Panc1 (cell line): ENCODE measurements around the gene ROBO1. TPM values are rescaled to one million over a fixed set of nuclear protein-coding genes. Genes with fewer than 3 reads are reported as not detected.

Experiments used
- ATAC-seq: fragments of 200-7000 bp; cut with Tn5 transposase; 2 replicates; pipeline ENCODE4 v1.9.1; 2020; ENCODE audit warnings: mild to moderate bottlenecking, moderate library complexity
- BruUV-seq: library from RNA; stranded (reverse); fragments of 400-500 nt; replicated peaks from 2 replicates; lab custom pipeline; 2021; lab: Mats Ljungman, UMichigan
- CTCF ChIA-PET: fragments of 300-600 bp; sonication (Branson Sonifier 250); formaldehyde crosslinking; loops from one replicate; lab custom pipeline; 2022; ENCODE audit warnings: antibody characterized with exemption; lab: Charles Lee
- POLR2A ChIA-PET: fragments of 300-600 bp; sonication (Branson Sonifier 250); formaldehyde crosslinking; loops from one replicate; lab custom pipeline; 2022; ENCODE audit warnings: antibody characterized with exemption; lab: Charles Lee
- DNase-seq: peaks from one replicate; pipeline ENCODE4 v3.0.0-alpha.2; 2010; ENCODE audit warnings: low read depth, low spot score
- H3K27ac ChIP-seq: 2 replicates; pipeline ENCODE4 v1.5.1; 2011; ENCODE audit warnings: mild to moderate bottlenecking, low read length, inconsistent platforms
- H3K27me3 ChIP-seq: fragments of 200-500 bp; sonication (Bioruptor generic); 2 replicates; pipeline ENCODE4 v1.6.0; 2014; ENCODE audit warnings: low read length, inconsistent platforms; ENCODE audit not compliant: control insufficient read depth, insufficient read depth
- H3K36me3 ChIP-seq: fragments of 200-500 bp; sonication (Bioruptor generic); 2 replicates; pipeline ENCODE4 v1.5.1; 2014; ENCODE audit warnings: inconsistent platforms, mild to moderate bottlenecking, low read length, moderate library complexity; ENCODE audit not compliant: control insufficient read depth, insufficient read depth
- H3K4me1 ChIP-seq: 2 replicates; pipeline ENCODE4 v1.5.1; 2011; ENCODE audit warnings: inconsistent platforms, mild to moderate bottlenecking, low read length, moderate library complexity; ENCODE audit not compliant: control insufficient read depth, insufficient read depth
- H3K4me3 ChIP-seq, 2 experiments: 2 replicates each; pipeline ENCODE4 v1.5.1; 2011 to 2012; ENCODE audit warnings: low read depth in 2 of 2, low read length in 2 of 2, mild to moderate bottlenecking in 2 of 2, inconsistent platforms in 1 of 2, moderate library complexity in 1 of 2
- H3K9me3 ChIP-seq: fragments of 200-500 bp; sonication (Bioruptor generic); 2 replicates; pipeline ENCODE4 v1.5.1; 2014; ENCODE audit warnings: low read depth, mild to moderate bottlenecking, inconsistent platforms, low read length, moderate library complexity; ENCODE audit not compliant: control insufficient read depth, insufficient read depth
- CTCF ChIP-seq: fragments of 450-650 bp; IDR thresholded peaks from 2 replicates; pipeline ENCODE4 v1.5.1; 2017; ENCODE audit warnings: mild to moderate bottlenecking
- POLR2AphosphoS5 ChIP-seq: IDR thresholded peaks from 2 replicates; pipeline ENCODE4 v1.6.1; 2012; ENCODE audit warnings: mild to moderate bottlenecking, low read depth, low read length, moderate library complexity
- REST ChIP-seq, 2 experiments: IDR thresholded peaks; 2 replicates each; pipeline ENCODE4 v1.6.1; 2011 to 2012; ENCODE audit warnings: low read depth in 2 of 2, control low read depth in 1 of 2, low read length in 1 of 2, mild to moderate bottlenecking in 1 of 2, moderate library complexity in 1 of 2; ENCODE audit not compliant: insufficient read depth in 1 of 2
- SIN3A ChIP-seq: IDR thresholded peaks from 2 replicates; pipeline ENCODE4 v1.6.1; 2012; ENCODE audit warnings: low read depth, mild to moderate bottlenecking, low read length, moderate library complexity, borderline replicate concordance; ENCODE audit not compliant: insufficient read depth
- TCF7L2 ChIP-seq: IDR thresholded peaks from 2 replicates; pipeline ENCODE4 v1.6.1; 2011; ENCODE audit warnings: mild to moderate bottlenecking, low read depth, low read length, inconsistent platforms
- in situ Hi-C: cut with HindIII; loops from 2 replicates; pipeline ENCODE4 v1.10.0; 2016; ENCODE audit warnings: low sequenced_read_pairs, low pct_unique_long_range_greater_than_20kb
- intact Hi-C: fragments of 100-400 bp; cut with micrococcal nuclease; formaldehyde crosslinking; loops from one replicate; pipeline ENCODE4 v1.10.0; 2022; ENCODE audit not compliant: unreplicated experiment
- total RNA-seq: library from RNA; stranded (reverse); gene quantifications from one replicate; pipeline ENCODE4 v1.2.1, GENCODE V29; 2021; ENCODE audit not compliant: unreplicated experiment

The ROBO1 gene
- total RNA-seq, 1 experiment from 2014 or later: 61.6 TPM

- no peak for ATAC-seq
- BruUV-seq: no TSS peak
- Histone ChIP-seq H3K27me3 (no peaks in the 10 kb centered on the region), H3K4me1 (no peaks in the 10 kb centered on the region), H3K27ac (no peak overlapping the region), H3K36me3 (no peaks in the 10 kb centered on the region), H3K9me3 (no peaks in the 10 kb centered on the region), H3K4me3 (no peak overlapping the region)
- DNase-seq: no peak
- CTCF ChIA-PET: no interaction called here
- in situ Hi-C loops (no loop called here), intact Hi-C loops (no loop called here)
- POLR2A ChIA-PET: interaction anchor here (0.7 kb wide), 1 partner anchor 194 kb away, joined by 3 read pairs; no protein-coding TSS in a partner anchor
- TF ChIP-seq CTCF (no peak), TCF7L2 (no peak), POLR2AphosphoS5 (no peak), REST (IDR thresholded peaks at IDR 0.05; ENCODE audit: insufficient read depth in 1 of 2, low read depth in 2 of 2, low read length in 1 of 2) (no peak), SIN3A (no peak)
Observed at GRCh38 chr3:79199966-79200365, 567.8 kb downstream of the ROBO1 start.

- DNase-seq (no peak), ATAC-seq (no peak)
- Histone ChIP-seq H3K36me3 (no peaks in the 10 kb centered on the region), H3K27ac (no peak overlapping the region), H3K9me3 (no peaks in the 10 kb centered on the region), H3K4me3 (no peak overlapping the region), H3K27me3 (no peaks in the 10 kb centered on the region), H3K4me1 (no peaks in the 10 kb centered on the region)
- in situ Hi-C loops (no loop called here), intact Hi-C loops (no loop called here)
- ChIA-PET CTCF (no interaction called here), POLR2A (interaction anchor here (0.6 kb wide), 1 partner anchor 272 kb away, joined by 3 read pairs; no protein-coding TSS in a partner anchor)
- no TSS peak for BruUV-seq
- TF ChIP-seq SIN3A: no peak
- TF ChIP-seq TCF7L2: no peak
- no peak for TF ChIP-seq REST (IDR thresholded peaks at IDR 0.05; ENCODE audit: insufficient read depth in 1 of 2, low read depth in 2 of 2, low read length in 1 of 2)
- TF ChIP-seq CTCF: no peak
Observed at GRCh38 chr3:79187426-79187825, 580.4 kb downstream of the ROBO1 start.
